Astrocyte (in vitro differentiated cells and primary cell): ENCODE measurements around the gene EFS.

ENCODE experiments used
- EZH2 ChIP-seq: IDR thresholded peaks from 2 replicates; pipeline ENCODE4 v1.6.1; 2012; ENCODE audit warnings: mild to moderate bottlenecking, low read length, inconsistent platforms; ENCODE audit not compliant: insufficient read depth
- TF ChIP-seq, protein P1 (sequence below): IDR thresholded peaks from 2 replicates; pipeline ENCODE4 v1.5.1; 2011; ENCODE audit warnings: low read depth, mild to moderate bottlenecking, inconsistent platforms, low read length, moderate library complexity; ENCODE audit not compliant: insufficient read depth

DNA sequence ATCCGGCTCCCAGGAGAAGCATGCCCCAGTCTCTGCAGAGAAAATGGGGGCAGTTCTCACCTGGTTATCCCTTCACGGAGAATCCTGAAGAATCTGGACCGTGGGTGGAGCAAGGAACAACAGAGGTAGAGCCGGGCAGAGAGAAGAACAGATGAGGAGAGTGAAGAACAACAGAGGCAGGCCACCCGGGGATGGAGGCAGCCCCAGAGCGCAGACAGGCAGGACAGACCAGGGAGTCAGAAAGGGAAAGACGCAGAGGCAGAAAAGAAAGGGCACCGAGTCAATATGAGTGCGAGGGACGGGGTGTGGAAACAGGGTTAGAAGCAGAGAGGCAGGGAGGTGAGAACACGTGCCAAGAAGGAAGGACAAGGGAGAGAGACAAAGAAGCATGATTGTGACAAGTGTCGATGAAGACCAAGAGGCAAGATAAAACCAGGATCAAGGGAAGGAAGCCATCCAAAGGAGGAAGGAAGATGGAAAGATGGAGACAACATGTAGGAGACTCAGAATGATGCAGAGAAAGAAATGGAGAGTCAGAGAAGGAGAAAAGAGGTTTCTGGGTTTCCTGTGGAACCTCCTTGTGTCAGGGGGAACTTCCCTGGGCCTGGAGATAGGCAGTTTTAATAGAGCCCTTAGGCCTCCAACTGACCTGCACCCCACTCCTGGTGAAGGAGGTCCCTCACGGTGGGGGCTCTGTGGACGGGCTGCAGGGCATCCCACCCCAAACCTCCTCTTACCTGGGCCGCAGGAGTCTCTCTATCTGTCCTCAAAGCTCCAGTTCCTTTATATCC is 42.7 kb upstream of the EFS start, which contains the start of gene MYH6:
- TF ChIP-seq, protein P1, sequence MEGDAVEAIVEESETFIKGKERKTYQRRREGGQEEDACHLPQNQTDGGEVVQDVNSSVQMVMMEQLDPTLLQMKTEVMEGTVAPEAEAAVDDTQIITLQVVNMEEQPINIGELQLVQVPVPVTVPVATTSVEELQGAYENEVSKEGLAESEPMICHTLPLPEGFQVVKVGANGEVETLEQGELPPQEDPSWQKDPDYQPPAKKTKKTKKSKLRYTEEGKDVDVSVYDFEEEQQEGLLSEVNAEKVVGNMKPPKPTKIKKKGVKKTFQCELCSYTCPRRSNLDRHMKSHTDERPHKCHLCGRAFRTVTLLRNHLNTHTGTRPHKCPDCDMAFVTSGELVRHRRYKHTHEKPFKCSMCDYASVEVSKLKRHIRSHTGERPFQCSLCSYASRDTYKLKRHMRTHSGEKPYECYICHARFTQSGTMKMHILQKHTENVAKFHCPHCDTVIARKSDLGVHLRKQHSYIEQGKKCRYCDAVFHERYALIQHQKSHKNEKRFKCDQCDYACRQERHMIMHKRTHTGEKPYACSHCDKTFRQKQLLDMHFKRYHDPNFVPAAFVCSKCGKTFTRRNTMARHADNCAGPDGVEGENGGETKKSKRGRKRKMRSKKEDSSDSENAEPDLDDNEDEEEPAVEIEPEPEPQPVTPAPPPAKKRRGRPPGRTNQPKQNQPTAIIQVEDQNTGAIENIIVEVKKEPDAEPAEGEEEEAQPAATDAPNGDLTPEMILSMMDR = no peak
- no peak for TF ChIP-seq EZH2
